Measurements from ENCODE around the gene PAPSS1.

- TF ChIP-seq BHLHE40 (IDR thresholded peaks at IDR 0.05; ENCODE audit: borderline replicate concordance in 1 of 2, low read depth in 2 of 2, low read length in 1 of 2) (no peak), SP1 (IDR thresholded peaks at IDR 0.05; ENCODE audit: low read depth, low read length) (no peak), CTCF (IDR thresholded peaks at IDR 0.05 in 2 of 3, conservative IDR thresholded peaks at IDR 0.05 in 1 of 3; ENCODE audit: control insufficient read depth in 2 of 3, extremely low read depth in 1 of 3, insufficient read depth in 1 of 3, low read depth in 3 of 3, low read length in 3 of 3) (no peak), CUX1 (IDR thresholded peaks at IDR 0.05; ENCODE audit: insufficient replicate concordance, low read depth, low read length) (no peak), POLR2A (IDR thresholded peaks at IDR 0.05; ENCODE audit: low read depth, low read length) (no peak), SREBF2 (IDR thresholded peaks at IDR 0.05; ENCODE audit: low read length) (no peak), BRCA1 (IDR thresholded peaks at IDR 0.05; ENCODE audit: low read depth, low read length) (no peak), BCL11A (IDR thresholded peaks at IDR 0.05; ENCODE audit: low read depth, low read length) (no peak), CHD1 (IDR thresholded peaks at IDR 0.05; ENCODE audit: low read depth, low read length) (no peak)
Observed at GRCh38 chr4:107719207-107719921, 670 bp downstream of the PAPSS1 start.
